ENCODE results near the gene TEKT5. TPM values are rescaled to one million over a fixed set of nuclear protein-coding genes. Genes with fewer than 3 reads are reported as not detected.

TEKT5 gene
- total RNA-seq, 1 experiment from 2014 or later = not detected

- Histone ChIP-seq H3K36me3 (ENCODE audit: insufficient read depth, low read length, poor library complexity, severe bottlenecking) (no peaks in the 10 kb centered on the region), H3K27me3 (replicated peaks; ENCODE audit: insufficient read depth, low read depth, low read length, poor library complexity) (no peaks in the 10 kb centered on the region), H3K9me3 (ENCODE audit: low read depth, low read length, poor library complexity, severe bottlenecking) (no peaks in the 10 kb centered on the region), H3K4me1 (ENCODE audit: insufficient read depth, low read length, poor library complexity, severe bottlenecking) (no peaks in the 10 kb centered on the region), H3K27ac (ENCODE audit: low read depth, low read length, poor library complexity, severe bottlenecking) (no peak overlapping the region), H3K4me3 (ENCODE audit: low read depth, low read length, poor library complexity, severe bottlenecking) (no peak overlapping the region)
- POLR2A ChIA-PET (ENCODE audit: low non-redundant PET) = no interaction called here
- CTCF ChIA-PET = no interaction called here
- no peak for DNase-seq (ENCODE audit: low spot score)
- TF ChIP-seq CTCF (conservative IDR thresholded peaks at IDR 0.05; ENCODE audit: low read depth, low read length) = no peak
- intact Hi-C loops (cut with micrococcal nuclease; ENCODE audit: unreplicated experiment) = no loop called here
- BruUV-seq (replicated peaks) = no TSS peak
Observed at GRCh38 chr16:10644092-10644491, 50.6 kb downstream of the TEKT5 start.

- Histone ChIP-seq H3K9me3 (ENCODE audit: low read depth, low read length, poor library complexity, severe bottlenecking) (no peaks in the 10 kb centered on the region), H3K27ac (ENCODE audit: low read depth, low read length, poor library complexity, severe bottlenecking) (no peak overlapping the region), H3K27me3 (replicated peaks; ENCODE audit: insufficient read depth, low read depth, low read length, poor library complexity) (no peaks in the 10 kb centered on the region), H3K4me3 (ENCODE audit: low read depth, low read length, poor library complexity, severe bottlenecking) (no peak overlapping the region), H3K36me3 (ENCODE audit: insufficient read depth, low read length, poor library complexity, severe bottlenecking) (no peaks in the 10 kb centered on the region), H3K4me1 (ENCODE audit: insufficient read depth, low read length, poor library complexity, severe bottlenecking) (no peaks in the 10 kb centered on the region)
- DNase-seq (ENCODE audit: low spot score) = no peak
- BruUV-seq (replicated peaks) = no TSS peak
- POLR2A ChIA-PET (ENCODE audit: low non-redundant PET) = no interaction called here
- no peak for TF ChIP-seq EZH2 (IDR thresholded peaks at IDR 0.05; ENCODE audit: borderline replicate concordance, low read depth, low read length, poor library complexity, severe bottlenecking)
- no peak for TF ChIP-seq CTCF (conservative IDR thresholded peaks at IDR 0.05; ENCODE audit: low read depth, low read length)
- CTCF ChIA-PET = no interaction called here
- intact Hi-C loops (cut with micrococcal nuclease; ENCODE audit: unreplicated experiment) = no loop called here
Observed at GRCh38 chr16:10642964-10643363, 51.8 kb downstream of the TEKT5 start.

GRCh38 chr16:10641953-10642949 is 52.5 kb downstream of the TEKT5 start:
- Histone ChIP-seq H3K27ac (ENCODE audit: low read depth, low read length, poor library complexity, severe bottlenecking) (no peak overlapping the region), H3K27me3 (replicated peaks; ENCODE audit: insufficient read depth, low read depth, low read length, poor library complexity) (no peaks in the 10 kb centered on the region), H3K36me3 (ENCODE audit: insufficient read depth, low read length, poor library complexity, severe bottlenecking) (no peaks in the 10 kb centered on the region), H3K4me3 (ENCODE audit: low read depth, low read length, poor library complexity, severe bottlenecking) (no peak overlapping the region), H3K4me1 (ENCODE audit: insufficient read depth, low read length, poor library complexity, severe bottlenecking) (no peaks in the 10 kb centered on the region), H3K9me3 (ENCODE audit: low read depth, low read length, poor library complexity, severe bottlenecking) (no peaks in the 10 kb centered on the region)
- no peak for DNase-seq (ENCODE audit: low spot score)
- ChIA-PET CTCF (no interaction called here), POLR2A (ENCODE audit: low non-redundant PET) (no interaction called here)
- TF ChIP-seq CTCF (conservative IDR thresholded peaks at IDR 0.05; ENCODE audit: low read depth, low read length) = no peak
- no peak for TF ChIP-seq EZH2 (IDR thresholded peaks at IDR 0.05; ENCODE audit: borderline replicate concordance, low read depth, low read length, poor library complexity, severe bottlenecking)
- no TSS peak for BruUV-seq (replicated peaks)
- intact Hi-C loops (cut with micrococcal nuclease; ENCODE audit: unreplicated experiment) = no loop called here

All from A673 (cell line).